HepG2 (cell line): Measurements from ENCODE around the gene PRSS53. TPM values are rescaled to one million over a fixed set of nuclear protein-coding genes. Genes with fewer than 3 reads are reported as not detected.

Experiments used
- CBFB ChIP-seq: sonication (generic); formaldehyde crosslinking; IDR thresholded peaks from 2 replicates; pipeline ENCODE4 v1.4.0; 2020; ENCODE audit warnings: missing genetic modification reagents
- DPF2 ChIP-seq: sonication (generic); formaldehyde crosslinking; IDR thresholded peaks from 2 replicates; pipeline ENCODE4 v1.4.0; 2020; ENCODE audit warnings: mild to moderate bottlenecking, low read depth, missing genetic modification reagents, borderline replicate concordance
- HDAC2 ChIP-seq: sonication (generic); formaldehyde crosslinking; IDR thresholded peaks from 2 replicates; pipeline ENCODE4 v1.4.0; 2020; ENCODE audit warnings: missing genetic modification reagents
- HNF4A ChIP-seq: sonication (generic); formaldehyde crosslinking; IDR thresholded peaks from 2 replicates; pipeline ENCODE4 v1.4.0; 2020; ENCODE audit warnings: missing genetic modification reagents
- MED1 ChIP-seq: sonication (generic); formaldehyde crosslinking; IDR thresholded peaks from 2 replicates; pipeline ENCODE4 v1.4.0; 2020; ENCODE audit warnings: missing genetic modification reagents
- MEIS2 ChIP-seq: sonication (generic); formaldehyde crosslinking; IDR thresholded peaks from 2 replicates; pipeline ENCODE4 v1.9.0; 2021; ENCODE audit warnings: mild to moderate bottlenecking, missing genetic modification reagents
- NR2F2 ChIP-seq: IDR thresholded peaks from 2 replicates; pipeline ENCODE4 v1.6.1; 2012; ENCODE audit warnings: low read depth, inconsistent platforms, borderline replicate concordance
- SP4 ChIP-seq: sonication (generic); formaldehyde crosslinking; IDR thresholded peaks from 2 replicates; pipeline ENCODE4 v1.8.1; 2023; ENCODE audit warnings: mild to moderate bottlenecking, missing genetic modification reagents
- SPEN ChIP-seq: sonication (generic); formaldehyde crosslinking; IDR thresholded peaks from 2 replicates; pipeline ENCODE4 v1.5.1; 2020; ENCODE audit warnings: low read depth, mild to moderate bottlenecking, missing genetic modification reagents
- ZNF331 ChIP-seq: sonication (generic); formaldehyde crosslinking; IDR thresholded peaks from 2 replicates; pipeline ENCODE4 v1.4.0; 2020; ENCODE audit warnings: missing genetic modification reagents
- ZNF547 ChIP-seq: sonication (generic); formaldehyde crosslinking; IDR thresholded peaks from 2 replicates; pipeline ENCODE4 v1.5.1; 2020; ENCODE audit warnings: mild to moderate bottlenecking, missing genetic modification reagents
- ZSCAN29 ChIP-seq: sonication (generic); formaldehyde crosslinking; conservative IDR thresholded peaks from 2 replicates; pipeline ENCODE4 v1.4.0; 2020; ENCODE audit warnings: mild to moderate bottlenecking, missing genetic modification reagents
- polyA plus RNA-seq, 8 experiments: library from polyadenylated mRNA; depleted of rRNA in 3 of 8; stranded (reverse) in 7 of 8; unstranded in 1 of 8; fragments of >200 nt; fragmentation: Illumina TruSeq in 4 of 8; extraction: Trizol in 4 of 8; gene quantifications; 2 replicates each; pipeline versions ENCODE4 v1.2.1 to v1.2.3, GENCODE V29; 2011 to 2016; ENCODE audit warnings: low read depth in 4 of 8, missing spikeins in 1 of 8, mixed read lengths in 1 of 8; ENCODE audit not compliant: insufficient read depth in 1 of 8
- total RNA-seq, 5 experiments: library from RNA; depleted of rRNA; stranded (reverse); fragments of >200 nt; fragmentation: Illumina TruSeq; extraction: Trizol; gene quantifications; 2 replicates each; pipeline ENCODE4 v1.2.3, GENCODE V29; 2016; ENCODE audit warnings: low read depth in 1 of 5
- TF ChIP-seq, protein P1 (sequence below): IDR thresholded peaks from 2 replicates; pipeline ENCODE4 v1.6.1; 2016
- TF ChIP-seq, protein P2 (sequence below): sonication (generic); formaldehyde crosslinking; IDR thresholded peaks from 2 replicates; pipeline ENCODE4 v1.5.0; 2020; ENCODE audit warnings: mild to moderate bottlenecking, missing genetic modification reagents
- TF ChIP-seq, protein P3 (sequence below): sonication (generic); formaldehyde crosslinking; conservative IDR thresholded peaks from 2 replicates; pipeline ENCODE4 v1.4.0; 2020; ENCODE audit warnings: missing genetic modification reagents
- TF ChIP-seq, protein P4 (sequence below): IDR thresholded peaks from 2 replicates; pipeline ENCODE4 v1.6.1; 2012; ENCODE audit warnings: low read length, improper control_type of control experiment
- TF ChIP-seq, protein P5 (sequence below): sonication (generic); formaldehyde crosslinking; IDR thresholded peaks from 2 replicates; pipeline ENCODE4 v1.9.0; 2021; ENCODE audit warnings: missing genetic modification reagents, mild to moderate bottlenecking, borderline replicate concordance

Gene PRSS53
- total and polyA plus RNA-seq, 2 of the 13 experiments (the other 11 are each of a cell fraction or from before 2014, with no cell fraction given), result 2.2 to 7.4 TPM

DNA sequence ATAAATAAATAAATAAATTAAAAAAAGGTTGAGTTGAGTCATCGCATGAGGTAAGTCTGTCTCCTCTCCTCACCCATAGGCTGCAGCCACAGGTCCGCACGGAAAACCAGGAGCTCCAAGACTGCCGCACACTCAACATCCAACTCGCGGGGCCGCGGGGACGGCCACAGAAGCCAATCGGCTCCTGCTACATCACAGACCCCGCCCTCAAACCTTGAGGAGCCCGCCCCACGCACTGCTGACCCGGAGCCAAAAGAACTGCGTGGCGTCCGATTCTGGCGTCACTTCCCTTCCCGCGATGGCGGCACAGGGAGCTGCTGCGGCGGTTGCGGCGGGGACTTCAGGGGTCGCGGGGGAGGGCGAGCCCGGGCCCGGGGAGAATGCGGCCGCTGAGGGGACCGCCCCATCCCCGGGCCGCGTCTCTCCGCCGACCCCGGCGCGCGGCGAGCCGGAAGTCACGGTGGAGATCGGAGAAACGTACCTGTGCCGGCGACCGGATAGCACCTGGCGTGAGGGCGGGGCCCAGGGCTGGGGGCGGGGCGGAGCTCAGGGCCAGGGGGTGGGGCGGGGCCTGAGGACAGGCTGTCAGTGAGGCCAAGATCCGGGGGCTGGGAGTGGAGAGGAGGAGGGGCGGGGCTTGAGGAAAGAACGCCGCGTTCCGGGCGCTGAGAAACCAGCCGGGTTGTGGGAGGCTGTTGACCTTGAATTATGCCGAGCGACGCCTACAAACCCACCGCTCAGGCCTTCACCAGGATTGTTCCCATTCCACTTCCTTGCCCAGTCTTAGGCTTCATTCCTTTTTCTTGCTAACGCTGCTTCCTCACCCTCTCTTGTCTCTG, 28.9 kb upstream of the PRSS53 start, which contains the start of gene KAT8 (continued):
- TF ChIP-seq MEIS2 (CRISPR knock-in tag) (peak; percentile 6), ZSCAN29 (CRISPR knock-in tag) (peak; percentile 64), SPEN (CRISPR knock-in tag) (peak; percentile 81; the same call in 1 of the 2 replicates), DPF2 (no peak), HDAC2 (CRISPR knock-in tag) (peak; percentile 61; the same call in 1 of the 2 replicates), NR2F2 (peak; percentile 34; the same call in 1 of the 2 replicates), ZNF547 (CRISPR knock-in tag) (peak; percentile 88), MED1 (CRISPR knock-in tag) (peak; percentile 58; the same call in 1 of the 2 replicates), ZNF331 (CRISPR knock-in tag) (peak; percentile 84), CBFB (CRISPR knock-in tag) (peak; percentile 85), SP4 (peak; percentile 97), HNF4A (CRISPR knock-in tag) (no peak)
- TF ChIP-seq, protein P1, sequence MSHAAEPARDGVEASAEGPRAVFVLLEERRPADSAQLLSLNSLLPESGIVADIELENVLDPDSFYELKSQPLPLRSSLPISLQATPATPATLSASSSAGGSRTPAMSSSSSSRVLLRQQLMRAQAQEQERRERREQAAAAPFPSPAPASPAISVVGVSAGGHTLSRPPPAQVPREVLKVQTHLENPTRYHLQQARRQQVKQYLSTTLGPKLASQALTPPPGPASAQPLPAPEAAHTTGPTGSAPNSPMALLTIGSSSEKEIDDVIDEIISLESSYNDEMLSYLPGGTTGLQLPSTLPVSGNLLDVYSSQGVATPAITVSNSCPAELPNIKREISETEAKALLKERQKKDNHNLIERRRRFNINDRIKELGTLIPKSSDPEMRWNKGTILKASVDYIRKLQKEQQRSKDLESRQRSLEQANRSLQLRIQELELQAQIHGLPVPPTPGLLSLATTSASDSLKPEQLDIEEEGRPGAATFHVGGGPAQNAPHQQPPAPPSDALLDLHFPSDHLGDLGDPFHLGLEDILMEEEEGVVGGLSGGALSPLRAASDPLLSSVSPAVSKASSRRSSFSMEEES (CRISPR knock-in tag), result 0 out of 2 replicates have a peak, but pooled peaks have one; percentile 21
- TF ChIP-seq, protein P2, sequence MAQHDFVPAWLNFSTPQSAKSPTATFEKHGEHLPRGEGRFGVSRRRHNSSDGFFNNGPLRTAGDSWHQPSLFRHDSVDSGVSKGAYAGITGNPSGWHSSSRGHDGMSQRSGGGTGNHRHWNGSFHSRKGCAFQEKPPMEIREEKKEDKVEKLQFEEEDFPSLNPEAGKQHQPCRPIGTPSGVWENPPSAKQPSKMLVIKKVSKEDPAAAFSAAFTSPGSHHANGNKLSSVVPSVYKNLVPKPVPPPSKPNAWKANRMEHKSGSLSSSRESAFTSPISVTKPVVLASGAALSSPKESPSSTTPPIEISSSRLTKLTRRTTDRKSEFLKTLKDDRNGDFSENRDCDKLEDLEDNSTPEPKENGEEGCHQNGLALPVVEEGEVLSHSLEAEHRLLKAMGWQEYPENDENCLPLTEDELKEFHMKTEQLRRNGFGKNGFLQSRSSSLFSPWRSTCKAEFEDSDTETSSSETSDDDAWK (CRISPR knock-in tag), result no peak
- TF ChIP-seq, protein P3, sequence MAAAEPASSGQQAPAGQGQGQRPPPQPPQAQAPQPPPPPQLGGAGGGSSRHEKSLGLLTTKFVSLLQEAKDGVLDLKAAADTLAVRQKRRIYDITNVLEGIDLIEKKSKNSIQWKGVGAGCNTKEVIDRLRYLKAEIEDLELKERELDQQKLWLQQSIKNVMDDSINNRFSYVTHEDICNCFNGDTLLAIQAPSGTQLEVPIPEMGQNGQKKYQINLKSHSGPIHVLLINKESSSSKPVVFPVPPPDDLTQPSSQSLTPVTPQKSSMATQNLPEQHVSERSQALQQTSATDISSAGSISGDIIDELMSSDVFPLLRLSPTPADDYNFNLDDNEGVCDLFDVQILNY, result peak; percentile 87; the same call in 1 of the 2 replicates
- TF ChIP-seq, protein P4, sequence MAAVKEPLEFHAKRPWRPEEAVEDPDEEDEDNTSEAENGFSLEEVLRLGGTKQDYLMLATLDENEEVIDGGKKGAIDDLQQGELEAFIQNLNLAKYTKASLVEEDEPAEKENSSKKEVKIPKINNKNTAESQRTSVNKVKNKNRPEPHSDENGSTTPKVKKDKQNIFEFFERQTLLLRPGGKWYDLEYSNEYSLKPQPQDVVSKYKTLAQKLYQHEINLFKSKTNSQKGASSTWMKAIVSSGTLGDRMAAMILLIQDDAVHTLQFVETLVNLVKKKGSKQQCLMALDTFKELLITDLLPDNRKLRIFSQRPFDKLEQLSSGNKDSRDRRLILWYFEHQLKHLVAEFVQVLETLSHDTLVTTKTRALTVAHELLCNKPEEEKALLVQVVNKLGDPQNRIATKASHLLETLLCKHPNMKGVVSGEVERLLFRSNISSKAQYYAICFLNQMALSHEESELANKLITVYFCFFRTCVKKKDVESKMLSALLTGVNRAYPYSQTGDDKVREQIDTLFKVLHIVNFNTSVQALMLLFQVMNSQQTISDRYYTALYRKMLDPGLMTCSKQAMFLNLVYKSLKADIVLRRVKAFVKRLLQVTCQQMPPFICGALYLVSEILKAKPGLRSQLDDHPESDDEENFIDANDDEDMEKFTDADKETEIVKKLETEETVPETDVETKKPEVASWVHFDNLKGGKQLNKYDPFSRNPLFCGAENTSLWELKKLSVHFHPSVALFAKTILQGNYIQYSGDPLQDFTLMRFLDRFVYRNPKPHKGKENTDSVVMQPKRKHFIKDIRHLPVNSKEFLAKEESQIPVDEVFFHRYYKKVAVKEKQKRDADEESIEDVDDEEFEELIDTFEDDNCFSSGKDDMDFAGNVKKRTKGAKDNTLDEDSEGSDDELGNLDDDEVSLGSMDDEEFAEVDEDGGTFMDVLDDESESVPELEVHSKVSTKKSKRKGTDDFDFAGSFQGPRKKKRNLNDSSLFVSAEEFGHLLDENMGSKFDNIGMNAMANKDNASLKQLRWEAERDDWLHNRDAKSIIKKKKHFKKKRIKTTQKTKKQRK, result no peak
- TF ChIP-seq, protein P5, sequence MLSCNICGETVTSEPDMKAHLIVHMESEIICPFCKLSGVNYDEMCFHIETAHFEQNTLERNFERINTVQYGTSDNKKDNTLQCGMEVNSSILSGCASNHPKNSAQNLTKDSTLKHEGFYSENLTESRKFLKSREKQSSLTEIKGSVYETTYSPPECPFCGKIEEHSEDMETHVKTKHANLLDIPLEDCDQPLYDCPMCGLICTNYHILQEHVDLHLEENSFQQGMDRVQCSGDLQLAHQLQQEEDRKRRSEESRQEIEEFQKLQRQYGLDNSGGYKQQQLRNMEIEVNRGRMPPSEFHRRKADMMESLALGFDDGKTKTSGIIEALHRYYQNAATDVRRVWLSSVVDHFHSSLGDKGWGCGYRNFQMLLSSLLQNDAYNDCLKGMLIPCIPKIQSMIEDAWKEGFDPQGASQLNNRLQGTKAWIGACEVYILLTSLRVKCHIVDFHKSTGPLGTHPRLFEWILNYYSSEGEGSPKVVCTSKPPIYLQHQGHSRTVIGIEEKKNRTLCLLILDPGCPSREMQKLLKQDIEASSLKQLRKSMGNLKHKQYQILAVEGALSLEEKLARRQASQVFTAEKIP (CRISPR knock-in tag), result no peak
